SK-N-SH (cell line): Measurements from ENCODE around the gene CDK14. TPM values are rescaled to one million over a fixed set of nuclear protein-coding genes. Genes with fewer than 3 reads are reported as not detected.

Source experiments
- CTCF ChIA-PET: fragments of 300-600, 350-600 bp; formaldehyde crosslinking; extraction: SDS; loops from one replicate; lab custom pipeline; 2021; lab: Yijun Ruan, JAX
- POLR2A ChIA-PET: fragments of 350-600 bp; sonication (Branson Sonifier 250); formaldehyde crosslinking; extraction: SDS; loops from one replicate; lab custom pipeline; 2020; ENCODE audit warnings: antibody characterized with exemption, inconsistent platforms; lab: Yijun Ruan, JAX
- DNase-seq: peaks from one replicate; pipeline ENCODE4 v3.0.0; 2012
- H2AFZ ChIP-seq: fragments of 200-600 bp; sonication (generic); 2 replicates; pipeline ENCODE4 v1.8.1; 2016; ENCODE audit warnings: antibody characterized with exemption, mild to moderate bottlenecking, low read depth
- H3F3A ChIP-seq: fragments of 200-600 bp; sonication (generic); replicated peaks from 2 replicates; pipeline ENCODE3; 2016; ENCODE audit warnings: antibody characterized with exemption, mild to moderate bottlenecking; ENCODE audit not compliant: insufficient read depth
- H3K27ac ChIP-seq, 2 experiments: fragments of 200-500 bp in 1 of 2; fragments of 200-600 bp in 1 of 2; sonication (Bioruptor generic) in 1 of 2; sonication (generic), shearing (Covaris generic) in 1 of 2; 2 replicates each; pipeline versions ENCODE4 v1.5.1 to v1.6.1; 2014 to 2016; ENCODE audit warnings: low read depth in 2 of 2, inconsistent platforms in 1 of 2, low read length in 1 of 2, mild to moderate bottlenecking in 1 of 2, mixed read lengths in 1 of 2
- H3K27me3 ChIP-seq: fragments of 200-600 bp; sonication (generic), shearing (Covaris generic); 2 replicates; pipeline ENCODE4 v1.6.1; 2016; ENCODE audit warnings: mixed run types; ENCODE audit not compliant: insufficient read depth
- H3K36me3 ChIP-seq, 2 experiments: fragments of 200-500 bp in 1 of 2; fragments of 200-600 bp in 1 of 2; sonication (Bioruptor generic) in 1 of 2; sonication (generic) in 1 of 2; replicated peaks in 1 of 2; 2 replicates each; pipeline versions ENCODE3 to v1.5.1; 2014 to 2016; ENCODE audit warnings: low read length in 1 of 2, mild to moderate bottlenecking in 1 of 2; ENCODE audit not compliant: insufficient read depth in 2 of 2, control insufficient read depth in 1 of 2
- H3K4me1 ChIP-seq, 2 experiments: fragments of 200-500 bp in 1 of 2; fragments of 200-600 bp in 1 of 2; sonication (Bioruptor generic) in 1 of 2; sonication (generic), shearing (Covaris generic) in 1 of 2; 2 replicates each; pipeline versions ENCODE4 v1.5.1 to v1.6.1; 2014 to 2016; ENCODE audit warnings: low read depth in 1 of 2, low read length in 1 of 2, mixed run types in 1 of 2; ENCODE audit not compliant: insufficient read depth in 2 of 2, control insufficient read depth in 1 of 2
- H3K4me2 ChIP-seq: fragments of 200-600 bp; sonication (generic), shearing (Covaris generic); 2 replicates; pipeline ENCODE4 v1.6.1; 2017; ENCODE audit warnings: mixed run types
- H3K4me3 ChIP-seq, 2 experiments: fragments of 200-500 bp in 1 of 2; fragments of 200-600 bp in 1 of 2; sonication (Bioruptor generic) in 1 of 2; sonication (generic), shearing (Covaris generic) in 1 of 2; 2 replicates each; pipeline versions ENCODE4 v1.5.1 to v1.8.1; 2014 to 2016; ENCODE audit warnings: low read depth in 2 of 2, inconsistent platforms in 1 of 2, low read length in 1 of 2, mild to moderate bottlenecking in 1 of 2, mixed read lengths in 1 of 2, moderate library complexity in 1 of 2
- H3K79me2 ChIP-seq: fragments of 200-600 bp; sonication (generic); 2 replicates; pipeline ENCODE4 v1.8.1; 2017; ENCODE audit warnings: mild to moderate bottlenecking; ENCODE audit not compliant: insufficient read depth
- H3K9ac ChIP-seq: fragments of 200-600 bp; sonication (generic); 2 replicates; pipeline ENCODE4 v1.6.1; 2017; ENCODE audit warnings: mixed run types
- H3K9me2 ChIP-seq: fragments of 200-600 bp; sonication (generic); 2 replicates; pipeline ENCODE4 v1.6.1; 2017; ENCODE audit warnings: mixed run types
- H3K9me3 ChIP-seq: fragments of 200-600 bp; sonication (generic); 2 replicates; pipeline ENCODE4 v1.6.1; 2017; ENCODE audit warnings: mixed run types, mild to moderate bottlenecking, moderate library complexity
- H4K20me1 ChIP-seq: fragments of 200-600 bp; sonication (generic); 2 replicates; pipeline ENCODE4 v1.6.1; 2017; ENCODE audit warnings: mild to moderate bottlenecking, mixed run types; ENCODE audit not compliant: insufficient read depth
- CHD2 ChIP-seq: fragments of 150-350 bp; IDR thresholded peaks from 2 replicates; pipeline ENCODE4 v1.6.1; 2018; ENCODE audit warnings: low read length; ENCODE audit not compliant: partially characterized antibody
- ELF1 ChIP-seq: IDR thresholded peaks from 2 replicates; pipeline ENCODE4 v1.4.0; 2012
- EP300 ChIP-seq, 2 experiments: IDR thresholded peaks; 2 replicates each; pipeline versions ENCODE4 v1.4.0 to v1.6.1; 2012; ENCODE audit warnings: borderline replicate concordance in 1 of 2, low read depth in 1 of 2, low read length in 1 of 2
- GABPA ChIP-seq: IDR thresholded peaks from 2 replicates; pipeline ENCODE4 v1.4.0; 2012; ENCODE audit warnings: low read depth, mild to moderate bottlenecking
- IRF3 ChIP-seq: fragments of 150-350 bp; IDR thresholded peaks from 2 replicates; pipeline ENCODE4 v1.6.1; 2016; ENCODE audit warnings: mild to moderate bottlenecking, low read depth, low read length
- JUND ChIP-seq: IDR thresholded peaks from 2 replicates; pipeline ENCODE4 v1.4.0; 2012
- MAX ChIP-seq: IDR thresholded peaks from 2 replicates; pipeline ENCODE4 v1.4.0; 2012; ENCODE audit warnings: low read depth
- MEF2A ChIP-seq: IDR thresholded peaks from 2 replicates; pipeline ENCODE4 v1.4.0; 2012; ENCODE audit warnings: low read depth, borderline replicate concordance
- NFIC ChIP-seq: IDR thresholded peaks from 2 replicates; pipeline ENCODE4 v1.4.0; 2012; ENCODE audit warnings: borderline replicate concordance
- RFX5 ChIP-seq: IDR thresholded peaks from 2 replicates; pipeline ENCODE4 v1.6.1; 2012; ENCODE audit warnings: mild to moderate bottlenecking, improper control_type of control experiment, low read length
- RXRA ChIP-seq: IDR thresholded peaks from 2 replicates; pipeline ENCODE4 v1.4.0; 2012; ENCODE audit warnings: low read depth, mild to moderate bottlenecking, borderline replicate concordance
- SMC3 ChIP-seq: IDR thresholded peaks from 2 replicates; pipeline ENCODE4 v1.6.1; 2012; ENCODE audit warnings: low read depth, low read length, improper control_type of control experiment
- TAF1 ChIP-seq: IDR thresholded peaks from 2 replicates; pipeline ENCODE4 v1.6.1; 2012; ENCODE audit warnings: low read depth, mild to moderate bottlenecking, low read length, moderate library complexity, borderline replicate concordance
- TCF12 ChIP-seq: IDR thresholded peaks from 2 replicates; pipeline ENCODE4 v1.4.0; 2012
- USF1 ChIP-seq: IDR thresholded peaks from 2 replicates; pipeline ENCODE4 v1.4.0; 2012; ENCODE audit warnings: low read depth, borderline replicate concordance
- WGBS: methylation state at CpG from one replicate; pipeline ENCODE4 v1.1.6; 2017; ENCODE audit warnings: low lambda C conversion rate; 5-methylcytosine and 5-hydroxymethylcytosine counted together
- polyA plus RNA-seq, 3 experiments: library from polyadenylated mRNA; depleted of rRNA; stranded (reverse); fragments of >200 nt; gene quantifications; 2 replicates each; pipeline ENCODE4 v1.2.3, GENCODE V29; 2012
- TF ChIP-seq, protein P1 (sequence below): IDR thresholded peaks from 2 replicates; pipeline ENCODE4 v1.6.1; 2012; ENCODE audit warnings: mild to moderate bottlenecking, low read depth, low read length, moderate library complexity

CDK14 gene
- polyA plus RNA-seq, 1 of the 3 experiments (the other 2 are of a cell fraction) = 13.9 TPM

DNA sequence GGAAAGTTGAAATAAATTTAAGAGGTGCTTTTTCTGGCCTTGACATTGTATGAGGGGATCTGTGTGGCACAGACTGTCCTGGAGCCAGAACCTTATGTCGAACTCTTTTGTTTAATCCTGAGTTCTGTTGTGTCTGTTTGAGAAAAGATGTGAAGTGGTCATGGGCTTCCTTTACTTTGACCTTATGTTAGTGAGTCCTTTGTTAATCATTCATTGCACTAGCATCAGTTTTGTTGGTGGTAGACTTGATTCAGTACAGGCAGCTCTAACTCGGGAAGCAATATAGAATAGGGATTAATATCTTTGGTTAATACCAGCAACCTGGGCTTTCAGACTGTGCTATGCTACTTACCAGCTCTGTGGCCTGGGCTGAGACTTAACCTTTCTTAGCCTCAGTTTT is 544.2 kb downstream of the CDK14 start:
- no peak for DNase-seq
- Histone ChIP-seq H3K4me1 (peaks cover 0 to 10% of the 10 kb centered on the region in 2 experiments; a peak in 2 of 4 replicates), H3K27ac (no peak overlapping the region), H2AFZ (no peak overlapping the region), H4K20me1 (no peaks in the 10 kb centered on the region), H3K27me3 (no peaks in the 10 kb centered on the region), H3K36me3 (peaks cover 0 to 12% of the 10 kb centered on the region in 2 experiments), H3K9me3 (no peaks in the 10 kb centered on the region), H3K4me3 (no peak overlapping the region), H3K9me2 (no peaks in the 10 kb centered on the region), H3K9ac (no peak overlapping the region)
- 86% methylated on average over 2 of the region's 2 CpGs for WGBS
- POLR2A ChIA-PET = no interaction called here
- CTCF ChIA-PET = no interaction called here
- TF ChIP-seq MAX = no peak
- TF ChIP-seq, all 33 proteins: peak for 0
- H3K4me2 ChIP-seq = no peak overlapping the region
- no peaks in the 10 kb centered on the region for H3K79me2 ChIP-seq
- H3F3A ChIP-seq = no peaks in the 10 kb centered on the region

GRCh38 chr7:91140982-91141381 is 544.9 kb downstream of the CDK14 start:
- Histone ChIP-seq H3K27ac (no peak overlapping the region), H3K4me1 (peaks cover 0 to 10% of the 10 kb centered on the region in 2 experiments; a peak in 2 of 4 replicates), H3F3A (no peaks in the 10 kb centered on the region), H3K79me2 (no peaks in the 10 kb centered on the region), H3K4me2 (no peak overlapping the region), H4K20me1 (no peaks in the 10 kb centered on the region), H3K27me3 (no peaks in the 10 kb centered on the region), H3K9ac (no peak overlapping the region), H2AFZ (no peak overlapping the region), H3K9me2 (no peaks in the 10 kb centered on the region), H3K4me3 (no peak overlapping the region), H3K36me3 (peaks cover 0 to 12% of the 10 kb centered on the region in 2 experiments), H3K9me3 (no peaks in the 10 kb centered on the region)
- TF ChIP-seq MEF2A (no peak), CHD2 (no peak), NFIC (no peak), SMC3 (no peak), RFX5 (no peak)
- POLR2A ChIA-PET = no interaction called here
- no peak for DNase-seq
- 64% methylated on average over 4 of the region's 4 CpGs for whole genome bisulfite sequencing
- CTCF ChIA-PET = interaction anchor here (1.4 kb wide), 1 partner anchor 13 kb away, joined by 3 read pairs; no protein-coding TSS in a partner anchor

GRCh38 chr7:91142743-91143142 is 546.6 kb downstream of the CDK14 start:
- Histone ChIP-seq H3K4me1 (peaks cover 0 to 3% of the 10 kb centered on the region in 2 experiments; a peak in 1 of 4 replicates), H3K9me3 (no peaks in the 10 kb centered on the region), H3K79me2 (no peaks in the 10 kb centered on the region), H3F3A (no peaks in the 10 kb centered on the region), H3K27ac (no peak overlapping the region), H2AFZ (no peak overlapping the region), H3K4me2 (no peak overlapping the region), H4K20me1 (no peaks in the 10 kb centered on the region), H3K4me3 (no peak overlapping the region), H3K36me3 (peaks cover 0 to 11% of the 10 kb centered on the region in 2 experiments), H3K9ac (no peak overlapping the region), H3K9me2 (no peaks in the 10 kb centered on the region), H3K27me3 (no peaks in the 10 kb centered on the region)
- no peak for DNase-seq
- TF ChIP-seq GABPA (no peak), MAX (no peak), USF1 (no peak), RXRA (no peak), JUND (no peak), ELF1 (no peak), MEF2A (no peak), EP300 (IDR thresholded peaks at IDR 0.05; ENCODE audit: borderline replicate concordance in 1 of 2, low read depth in 1 of 2, low read length in 1 of 2) (no peak), SMC3 (no peak), NFIC (no peak), IRF3 (no peak), TCF12 (no peak), TAF1 (no peak)
- TF ChIP-seq, protein P1, sequence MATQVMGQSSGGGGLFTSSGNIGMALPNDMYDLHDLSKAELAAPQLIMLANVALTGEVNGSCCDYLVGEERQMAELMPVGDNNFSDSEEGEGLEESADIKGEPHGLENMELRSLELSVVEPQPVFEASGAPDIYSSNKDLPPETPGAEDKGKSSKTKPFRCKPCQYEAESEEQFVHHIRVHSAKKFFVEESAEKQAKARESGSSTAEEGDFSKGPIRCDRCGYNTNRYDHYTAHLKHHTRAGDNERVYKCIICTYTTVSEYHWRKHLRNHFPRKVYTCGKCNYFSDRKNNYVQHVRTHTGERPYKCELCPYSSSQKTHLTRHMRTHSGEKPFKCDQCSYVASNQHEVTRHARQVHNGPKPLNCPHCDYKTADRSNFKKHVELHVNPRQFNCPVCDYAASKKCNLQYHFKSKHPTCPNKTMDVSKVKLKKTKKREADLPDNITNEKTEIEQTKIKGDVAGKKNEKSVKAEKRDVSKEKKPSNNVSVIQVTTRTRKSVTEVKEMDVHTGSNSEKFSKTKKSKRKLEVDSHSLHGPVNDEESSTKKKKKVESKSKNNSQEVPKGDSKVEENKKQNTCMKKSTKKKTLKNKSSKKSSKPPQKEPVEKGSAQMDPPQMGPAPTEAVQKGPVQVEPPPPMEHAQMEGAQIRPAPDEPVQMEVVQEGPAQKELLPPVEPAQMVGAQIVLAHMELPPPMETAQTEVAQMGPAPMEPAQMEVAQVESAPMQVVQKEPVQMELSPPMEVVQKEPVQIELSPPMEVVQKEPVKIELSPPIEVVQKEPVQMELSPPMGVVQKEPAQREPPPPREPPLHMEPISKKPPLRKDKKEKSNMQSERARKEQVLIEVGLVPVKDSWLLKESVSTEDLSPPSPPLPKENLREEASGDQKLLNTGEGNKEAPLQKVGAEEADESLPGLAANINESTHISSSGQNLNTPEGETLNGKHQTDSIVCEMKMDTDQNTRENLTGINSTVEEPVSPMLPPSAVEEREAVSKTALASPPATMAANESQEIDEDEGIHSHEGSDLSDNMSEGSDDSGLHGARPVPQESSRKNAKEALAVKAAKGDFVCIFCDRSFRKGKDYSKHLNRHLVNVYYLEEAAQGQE = no peak
- ChIA-PET POLR2A (no interaction called here), CTCF (interaction anchor here (0.7 to 1.7 kb wide), 4 partner anchors 13 to 31 kb away, joined by 3 to 4 read pairs (median 4); no protein-coding TSS in a partner anchor)
- 88% methylated on average over 1 of the region's 1 CpG for WGBS
